HG02938 (cell line): ENCODE measurements around the gene HOXA13.

Experiments used
- ATAC-seq: cut with Tn5 transposase; IDR thresholded peaks from one replicate; pipeline ENCODE4 v1.9.1; 2021; ENCODE audit warnings: mild to moderate bottlenecking, moderate library complexity; ENCODE audit not compliant: unreplicated experiment

Gene HOXA13

GRCh38 chr7:27237735-27238334, 37.9 kb upstream of the HOXA13 start:
- ATAC-seq: no peak

GRCh38 chr7:27235387-27236311, 35.8 kb upstream of the HOXA13 start:
- no peak for ATAC-seq

- ATAC-seq: no peak
These were observed 29.6 kb upstream of the HOXA13 start for GRCh38 chr7:27229448-27229847.

GRCh38 chr7:27224983-27225934, 25.4 kb upstream of the HOXA13 start:
- no peak for ATAC-seq

GRCh38 chr7:27223941-27224575, 24.2 kb upstream of the HOXA13 start:
- ATAC-seq: no peak

- ATAC-seq: no peak
These were observed 21.4 kb upstream of the HOXA13 start for GRCh38 chr7:27221201-27221797.

GRCh38 chr7:27220440-27220955, 20.6 kb upstream of the HOXA13 start:
- no peak for ATAC-seq

GRCh38 chr7:27219821-27220220, 19.9 kb upstream of the HOXA13 start:
- ATAC-seq: no peak

GRCh38 chr7:27217951-27218350, 18.1 kb upstream of the HOXA13 start:
- no peak for ATAC-seq

- no peak for ATAC-seq
These were observed 15.5 kb upstream of the HOXA13 start for GRCh38 chr7:27215356-27215755.

- no peak for ATAC-seq
These were observed 14.5 kb upstream of the HOXA13 start for GRCh38 chr7:27214239-27214950.

GRCh38 chr7:27213433-27214238, 13.7 kb upstream of the HOXA13 start:
- no peak for ATAC-seq

GRCh38 chr7:27212497-27213432, 12.9 kb upstream of the HOXA13 start:
- ATAC-seq: no peak

GRCh38 chr7:27211764-27212204, 11.9 kb upstream of the HOXA13 start:
- ATAC-seq: no peak

- no peak for ATAC-seq
These were observed 11.2 kb upstream of the HOXA13 start for GRCh38 chr7:27211084-27211446.

GRCh38 chr7:27210441-27211083, 10.7 kb upstream of the HOXA13 start:
- no peak for ATAC-seq

GRCh38 chr7:27209933-27210440, 10.1 kb upstream of the HOXA13 start:
- no peak for ATAC-seq
